HEK293 (cell line): ENCODE data around the gene MMP15.

Experiments
- CTCF ChIA-PET: fragments of 350-600 bp; formaldehyde crosslinking; extraction: SDS; loops from one replicate; lab custom pipeline; 2021; ENCODE audit warnings: antibody characterized with exemption; lab: Yijun Ruan, JAX
- POLR2A ChIA-PET: fragments of 300-600 bp; formaldehyde crosslinking; extraction: SDS; loops from one replicate; lab custom pipeline; 2020; ENCODE audit warnings: antibody characterized with exemption, inconsistent platforms; lab: Yijun Ruan, JAX
- H3K27ac ChIP-seq: fragments of 200-500 bp; sonication (Bioruptor generic); 2 replicates; pipeline ENCODE4 v1.5.1; 2014; ENCODE audit warnings: low read depth, low read length, control low read depth, inconsistent platforms; ENCODE audit errors: extremely low read depth
- H3K36me3 ChIP-seq, 2 experiments: fragments of 200-500 bp in 1 of 2; sonication (Bioruptor generic) in 1 of 2; 1 replicate in 1 of 2; 2 replicates in 1 of 2; pipeline ENCODE4 v1.5.1; 2014 to 2017; ENCODE audit warnings: inconsistent platforms in 2 of 2, low read length in 2 of 2; ENCODE audit not compliant: control insufficient read depth in 2 of 2, insufficient read depth in 1 of 2
- H3K4me1 ChIP-seq: fragments of 200-500 bp; sonication (Bioruptor generic); 2 replicates; pipeline ENCODE4 v1.5.1; 2014; ENCODE audit warnings: mild to moderate bottlenecking, low read length, inconsistent platforms; ENCODE audit not compliant: control insufficient read depth, insufficient read depth
- H3K4me3 ChIP-seq: 2 replicates; pipeline ENCODE4 v1.5.1; 2011; ENCODE audit warnings: low read depth, mild to moderate bottlenecking, control low read depth, low read length, moderate library complexity
- H3K9me3 ChIP-seq: fragments of 200-500 bp; sonication (Bioruptor generic); 2 replicates; pipeline ENCODE4 v1.5.1; 2014; ENCODE audit warnings: low read depth, low read length, inconsistent platforms; ENCODE audit not compliant: control insufficient read depth, insufficient read depth
- GLI4 ChIP-seq: fragments of 450-650 bp; formaldehyde crosslinking; IDR thresholded peaks from 2 replicates; pipeline ENCODE4 v1.5.1; 2016; ENCODE audit warnings: missing biosample characterization, missing genetic modification characterization
- HOXA7 ChIP-seq: sonication (generic); formaldehyde crosslinking; IDR thresholded peaks from 2 replicates; pipeline ENCODE4 v1.8.1; 2022; ENCODE audit warnings: missing genetic modification reagents, borderline replicate concordance
- HOXD13 ChIP-seq: sonication (generic); formaldehyde crosslinking; IDR thresholded peaks from 2 replicates; pipeline ENCODE4 v1.8.0; 2022; ENCODE audit warnings: missing genetic modification reagents, borderline replicate concordance
- SALL2 ChIP-seq: fragments of 450-650 bp; formaldehyde crosslinking; IDR thresholded peaks from 2 replicates; pipeline ENCODE4 v1.5.0; 2017; ENCODE audit warnings: missing biosample characterization, mild to moderate bottlenecking, missing genetic modification characterization, borderline replicate concordance
- TCF7L2 ChIP-seq: IDR thresholded peaks from 2 replicates; pipeline ENCODE4 v1.6.1; 2011; ENCODE audit warnings: low read depth, mild to moderate bottlenecking, inconsistent platforms, low read length, moderate library complexity, borderline replicate concordance
- TRIM28 ChIP-seq: IDR thresholded peaks from 2 replicates; pipeline ENCODE4 v1.6.1; 2011; ENCODE audit warnings: low read length, control low read depth, borderline replicate concordance
- YY1 ChIP-seq: fragments of 450-650 bp; formaldehyde crosslinking; IDR thresholded peaks from 2 replicates; pipeline ENCODE4 v1.5.1; 2018; ENCODE audit warnings: missing biosample characterization, missing genetic modification characterization
- ZNF175 ChIP-seq: fragments of 450-650 bp; formaldehyde crosslinking; IDR thresholded peaks from 2 replicates; pipeline ENCODE4 v1.5.1; 2016; ENCODE audit warnings: missing biosample characterization, missing genetic modification characterization
- ZNF211 ChIP-seq: fragments of 450-650 bp; formaldehyde crosslinking; IDR thresholded peaks from 2 replicates; pipeline ENCODE4 v1.5.1; 2016; ENCODE audit warnings: low read depth, missing biosample characterization, missing genetic modification characterization
- ZNF266 ChIP-seq: fragments of 450-650 bp; formaldehyde crosslinking; IDR thresholded peaks from 2 replicates; pipeline ENCODE4 v1.5.1; 2016; ENCODE audit warnings: missing biosample characterization, missing genetic modification characterization, low read depth
- ZNF354C ChIP-seq: fragments of 450-650 bp; formaldehyde crosslinking; IDR thresholded peaks from 2 replicates; pipeline ENCODE4 v1.5.1; 2016; ENCODE audit warnings: missing biosample characterization, missing genetic modification characterization, low read depth, borderline replicate concordance
- ZNF366 ChIP-seq: fragments of 450-650 bp; formaldehyde crosslinking; conservative IDR thresholded peaks from 2 replicates; pipeline ENCODE4 v1.5.1; 2016; ENCODE audit warnings: missing biosample characterization, missing genetic modification characterization
- ZNF416 ChIP-seq: fragments of 450-650 bp; formaldehyde crosslinking; IDR thresholded peaks from 2 replicates; pipeline ENCODE4 v1.5.1; 2016; ENCODE audit warnings: missing biosample characterization, missing genetic modification characterization
- ZNF555 ChIP-seq: fragments of 450-650 bp; formaldehyde crosslinking; conservative IDR thresholded peaks from 2 replicates; pipeline ENCODE4 v1.5.1; 2017; ENCODE audit warnings: missing biosample characterization, mild to moderate bottlenecking, missing genetic modification characterization, inconsistent platforms
- ZNF600 ChIP-seq: fragments of 450-650 bp; formaldehyde crosslinking; IDR thresholded peaks from 2 replicates; pipeline ENCODE4 v1.5.1; 2016; ENCODE audit warnings: missing biosample characterization, missing genetic modification characterization
- ZNF624 ChIP-seq: fragments of 450-650 bp; formaldehyde crosslinking; IDR thresholded peaks from 2 replicates; pipeline ENCODE4 v1.5.1; 2017; ENCODE audit warnings: missing biosample characterization, missing genetic modification characterization
- ZNF629 ChIP-seq: fragments of 450-650 bp; formaldehyde crosslinking; IDR thresholded peaks from 2 replicates; pipeline ENCODE4 v1.5.1; 2017; ENCODE audit warnings: missing biosample characterization, missing genetic modification characterization
- ZNF76 ChIP-seq: fragments of 450-650 bp; formaldehyde crosslinking; IDR thresholded peaks from 2 replicates; pipeline ENCODE4; 2016; ENCODE audit warnings: low read depth, missing biosample characterization, missing genetic modification characterization, borderline replicate concordance
- ZNF777 ChIP-seq: fragments of 450-650 bp; formaldehyde crosslinking; IDR thresholded peaks from 2 replicates; pipeline ENCODE4 v1.5.1; 2017; ENCODE audit warnings: missing biosample characterization, missing genetic modification characterization, borderline replicate concordance
- ZSCAN23 ChIP-seq: fragments of 450-650 bp; formaldehyde crosslinking; IDR thresholded peaks from 2 replicates; pipeline ENCODE4 v1.5.1; 2016; ENCODE audit warnings: missing biosample characterization, missing genetic modification characterization
- TF ChIP-seq, protein P1 (sequence below): fragments of 450-650 bp; formaldehyde crosslinking; IDR thresholded peaks from 2 replicates; pipeline ENCODE4 v1.5.1; 2016; ENCODE audit warnings: missing biosample characterization, missing genetic modification characterization, low read depth
- TF ChIP-seq, protein P2 (sequence below): fragments of 450-650 bp; IDR thresholded peaks from 2 replicates; pipeline ENCODE4 v1.5.1; 2018; ENCODE audit warnings: missing biosample characterization, mild to moderate bottlenecking, missing genetic modification characterization
- TF ChIP-seq, protein P3 (sequence below): fragments of 450-650 bp; formaldehyde crosslinking; IDR thresholded peaks from 2 replicates; pipeline ENCODE4 v1.5.1; 2016; ENCODE audit warnings: missing biosample characterization, missing genetic modification characterization
- TF ChIP-seq, protein P4 (sequence below): fragments of 450-650 bp; formaldehyde crosslinking; IDR thresholded peaks from 2 replicates; pipeline ENCODE4 v1.5.1; 2017; ENCODE audit warnings: missing biosample characterization, missing genetic modification characterization

MMP15 gene

DNA sequence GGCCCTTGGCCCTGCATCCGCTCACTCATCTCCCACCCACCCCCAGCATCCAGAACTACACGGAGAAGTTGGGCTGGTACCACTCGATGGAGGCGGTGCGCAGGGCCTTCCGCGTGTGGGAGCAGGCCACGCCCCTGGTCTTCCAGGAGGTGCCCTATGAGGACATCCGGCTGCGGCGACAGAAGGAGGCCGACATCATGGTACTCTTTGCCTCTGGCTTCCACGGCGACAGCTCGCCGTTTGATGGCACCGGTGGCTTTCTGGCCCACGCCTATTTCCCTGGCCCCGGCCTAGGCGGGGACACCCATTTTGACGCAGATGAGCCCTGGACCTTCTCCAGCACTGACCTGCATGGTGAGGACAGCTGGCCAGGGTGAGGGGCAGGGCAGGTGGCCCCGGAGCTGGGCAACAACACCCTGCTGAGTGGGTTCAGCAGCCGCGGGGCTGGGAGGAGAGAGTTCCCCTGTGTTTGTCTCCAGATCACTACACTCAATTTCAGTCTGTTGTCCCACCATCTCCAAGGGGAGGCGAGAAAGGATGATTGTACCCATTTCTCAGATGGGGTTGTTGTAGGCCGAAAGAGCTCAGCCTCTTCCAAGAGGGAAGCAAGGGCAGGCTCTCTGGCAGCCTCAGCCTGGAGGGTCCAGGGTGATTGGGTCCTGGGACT lies 14.4 kb downstream of the MMP15 start:
- no peak overlapping the region for H3K4me3 ChIP-seq
- H3K36me3 ChIP-seq: peaks cover 0 to 48% of the 10 kb centered on the region in 2 experiments; a peak in 1 of 3 replicates
- POLR2A ChIA-PET: no interaction called here
- TF ChIP-seq ZNF624 (tag by site-specific recombination) (no peak), ZNF366 (tag by site-specific recombination) (no peak), ZNF354C (tag by site-specific recombination) (no peak), ZNF416 (tag by site-specific recombination) (no peak), ZNF555 (tag by site-specific recombination) (no peak), ZNF175 (tag by site-specific recombination) (no peak), ZNF211 (tag by site-specific recombination) (no peak), ZNF76 (tag by site-specific recombination) (no peak), TCF7L2 (no peak), YY1 (tag by site-specific recombination) (no peak), ZSCAN23 (tag by site-specific recombination) (no peak), ZNF266 (tag by site-specific recombination) (no peak), HOXA7 (CRISPR knock-in tag) (no peak), HOXD13 (CRISPR knock-in tag) (no peak)
- TF ChIP-seq, protein P1, sequence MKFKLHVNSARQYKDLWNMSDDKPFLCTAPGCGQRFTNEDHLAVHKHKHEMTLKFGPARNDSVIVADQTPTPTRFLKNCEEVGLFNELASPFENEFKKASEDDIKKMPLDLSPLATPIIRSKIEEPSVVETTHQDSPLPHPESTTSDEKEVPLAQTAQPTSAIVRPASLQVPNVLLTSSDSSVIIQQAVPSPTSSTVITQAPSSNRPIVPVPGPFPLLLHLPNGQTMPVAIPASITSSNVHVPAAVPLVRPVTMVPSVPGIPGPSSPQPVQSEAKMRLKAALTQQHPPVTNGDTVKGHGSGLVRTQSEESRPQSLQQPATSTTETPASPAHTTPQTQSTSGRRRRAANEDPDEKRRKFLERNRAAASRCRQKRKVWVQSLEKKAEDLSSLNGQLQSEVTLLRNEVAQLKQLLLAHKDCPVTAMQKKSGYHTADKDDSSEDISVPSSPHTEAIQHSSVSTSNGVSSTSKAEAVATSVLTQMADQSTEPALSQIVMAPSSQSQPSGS (tag by site-specific recombination): no peak
- TF ChIP-seq, protein P2, sequence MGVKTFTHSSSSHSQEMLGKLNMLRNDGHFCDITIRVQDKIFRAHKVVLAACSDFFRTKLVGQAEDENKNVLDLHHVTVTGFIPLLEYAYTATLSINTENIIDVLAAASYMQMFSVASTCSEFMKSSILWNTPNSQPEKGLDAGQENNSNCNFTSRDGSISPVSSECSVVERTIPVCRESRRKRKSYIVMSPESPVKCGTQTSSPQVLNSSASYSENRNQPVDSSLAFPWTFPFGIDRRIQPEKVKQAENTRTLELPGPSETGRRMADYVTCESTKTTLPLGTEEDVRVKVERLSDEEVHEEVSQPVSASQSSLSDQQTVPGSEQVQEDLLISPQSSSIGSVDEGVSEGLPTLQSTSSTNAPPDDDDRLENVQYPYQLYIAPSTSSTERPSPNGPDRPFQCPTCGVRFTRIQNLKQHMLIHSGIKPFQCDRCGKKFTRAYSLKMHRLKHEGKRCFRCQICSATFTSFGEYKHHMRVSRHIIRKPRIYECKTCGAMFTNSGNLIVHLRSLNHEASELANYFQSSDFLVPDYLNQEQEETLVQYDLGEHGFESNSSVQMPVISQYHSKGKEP (tag by site-specific recombination): no peak
- TF ChIP-seq, protein P3, sequence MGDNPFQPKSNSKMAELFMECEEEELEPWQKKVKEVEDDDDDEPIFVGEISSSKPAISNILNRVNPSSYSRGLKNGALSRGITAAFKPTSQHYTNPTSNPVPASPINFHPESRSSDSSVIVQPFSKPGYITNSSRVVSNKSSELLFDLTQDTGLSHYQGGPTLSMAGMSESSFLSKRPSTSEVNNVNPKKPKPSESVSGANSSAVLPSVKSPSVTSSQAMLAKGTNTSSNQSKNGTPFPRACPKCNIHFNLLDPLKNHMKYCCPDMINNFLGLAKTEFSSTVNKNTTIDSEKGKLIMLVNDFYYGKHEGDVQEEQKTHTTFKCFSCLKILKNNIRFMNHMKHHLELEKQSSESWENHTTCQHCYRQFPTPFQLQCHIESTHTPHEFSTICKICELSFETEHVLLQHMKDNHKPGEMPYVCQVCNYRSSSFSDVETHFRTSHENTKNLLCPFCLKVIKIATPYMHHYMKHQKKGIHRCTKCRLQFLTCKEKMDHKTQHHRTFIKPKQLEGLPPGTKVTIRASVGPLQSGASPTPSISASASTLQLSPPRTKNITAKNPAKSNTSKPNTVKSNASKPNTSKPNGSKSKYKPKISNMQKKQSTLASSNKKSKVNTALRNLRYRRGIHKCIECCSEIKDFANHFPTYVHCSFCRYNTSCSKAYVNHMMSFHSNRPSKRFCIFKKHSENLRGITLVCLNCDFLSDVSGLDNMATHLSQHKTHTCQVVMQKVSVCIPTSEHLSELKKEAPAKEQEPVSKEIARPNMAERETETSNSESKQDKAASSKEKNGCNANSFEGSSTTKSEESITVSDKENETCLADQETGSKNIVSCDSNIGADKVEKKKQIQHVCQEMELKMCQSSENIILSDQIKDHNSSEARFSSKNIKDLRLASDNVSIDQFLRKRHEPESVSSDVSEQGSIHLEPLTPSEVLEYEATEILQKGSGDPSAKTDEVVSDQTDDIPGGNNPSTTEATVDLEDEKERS (tag by site-specific recombination): no peak
- TF ChIP-seq, all 188 proteins: peak for 0
- no peak overlapping the region for H3K27ac ChIP-seq
- H3K9me3 ChIP-seq: no peaks in the 10 kb centered on the region
- no peaks in the 10 kb centered on the region for H3K4me1 ChIP-seq
- CTCF ChIA-PET: interaction anchor here (0.8 kb wide), 1 partner anchor 42 kb away, joined by 5 read pairs; no protein-coding TSS in a partner anchor

DNA sequence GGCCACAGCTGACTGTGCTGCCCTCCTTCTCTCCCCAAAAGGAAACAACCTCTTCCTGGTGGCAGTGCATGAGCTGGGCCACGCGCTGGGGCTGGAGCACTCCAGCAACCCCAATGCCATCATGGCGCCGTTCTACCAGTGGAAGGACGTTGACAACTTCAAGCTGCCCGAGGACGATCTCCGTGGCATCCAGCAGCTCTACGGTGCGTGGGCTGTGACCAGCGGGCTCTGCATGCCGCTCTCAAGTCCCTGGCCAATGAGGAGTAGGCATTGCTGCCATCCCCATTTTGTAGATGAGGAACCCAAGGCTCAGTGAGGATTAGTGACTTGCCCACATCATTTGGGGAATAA lies 14.9 kb downstream of the MMP15 start:
- ChIA-PET CTCF (interaction anchor here (0.8 kb wide), 1 partner anchor 42 kb away, joined by 5 read pairs; no protein-coding TSS in a partner anchor), POLR2A (no interaction called here)
- Histone ChIP-seq H3K4me1 (no peaks in the 10 kb centered on the region), H3K4me3 (no peak overlapping the region), H3K36me3 (peaks cover 0 to 48% of the 10 kb centered on the region in 2 experiments; a peak in 1 of 3 replicates), H3K27ac (no peak overlapping the region), H3K9me3 (no peaks in the 10 kb centered on the region)
- TF ChIP-seq ZNF211 (tag by site-specific recombination) (no peak), GLI4 (no peak), YY1 (tag by site-specific recombination) (no peak), ZNF629 (tag by site-specific recombination) (no peak), TRIM28 (no peak), ZNF600 (tag by site-specific recombination) (no peak), ZNF366 (tag by site-specific recombination) (no peak), ZNF777 (tag by site-specific recombination) (no peak), SALL2 (tag by site-specific recombination) (no peak)
- TF ChIP-seq, protein P4, sequence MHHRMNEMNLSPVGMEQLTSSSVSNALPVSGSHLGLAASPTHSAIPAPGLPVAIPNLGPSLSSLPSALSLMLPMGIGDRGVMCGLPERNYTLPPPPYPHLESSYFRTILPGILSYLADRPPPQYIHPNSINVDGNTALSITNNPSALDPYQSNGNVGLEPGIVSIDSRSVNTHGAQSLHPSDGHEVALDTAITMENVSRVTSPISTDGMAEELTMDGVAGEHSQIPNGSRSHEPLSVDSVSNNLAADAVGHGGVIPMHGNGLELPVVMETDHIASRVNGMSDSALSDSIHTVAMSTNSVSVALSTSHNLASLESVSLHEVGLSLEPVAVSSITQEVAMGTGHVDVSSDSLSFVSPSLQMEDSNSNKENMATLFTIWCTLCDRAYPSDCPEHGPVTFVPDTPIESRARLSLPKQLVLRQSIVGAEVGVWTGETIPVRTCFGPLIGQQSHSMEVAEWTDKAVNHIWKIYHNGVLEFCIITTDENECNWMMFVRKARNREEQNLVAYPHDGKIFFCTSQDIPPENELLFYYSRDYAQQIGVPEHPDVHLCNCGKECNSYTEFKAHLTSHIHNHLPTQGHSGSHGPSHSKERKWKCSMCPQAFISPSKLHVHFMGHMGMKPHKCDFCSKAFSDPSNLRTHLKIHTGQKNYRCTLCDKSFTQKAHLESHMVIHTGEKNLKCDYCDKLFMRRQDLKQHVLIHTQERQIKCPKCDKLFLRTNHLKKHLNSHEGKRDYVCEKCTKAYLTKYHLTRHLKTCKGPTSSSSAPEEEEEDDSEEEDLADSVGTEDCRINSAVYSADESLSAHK: no peak
- TF ChIP-seq, protein P2 (tag by site-specific recombination): no peak
